ENCODE results near the gene EDNRA.

- TF ChIP-seq, protein P1, sequence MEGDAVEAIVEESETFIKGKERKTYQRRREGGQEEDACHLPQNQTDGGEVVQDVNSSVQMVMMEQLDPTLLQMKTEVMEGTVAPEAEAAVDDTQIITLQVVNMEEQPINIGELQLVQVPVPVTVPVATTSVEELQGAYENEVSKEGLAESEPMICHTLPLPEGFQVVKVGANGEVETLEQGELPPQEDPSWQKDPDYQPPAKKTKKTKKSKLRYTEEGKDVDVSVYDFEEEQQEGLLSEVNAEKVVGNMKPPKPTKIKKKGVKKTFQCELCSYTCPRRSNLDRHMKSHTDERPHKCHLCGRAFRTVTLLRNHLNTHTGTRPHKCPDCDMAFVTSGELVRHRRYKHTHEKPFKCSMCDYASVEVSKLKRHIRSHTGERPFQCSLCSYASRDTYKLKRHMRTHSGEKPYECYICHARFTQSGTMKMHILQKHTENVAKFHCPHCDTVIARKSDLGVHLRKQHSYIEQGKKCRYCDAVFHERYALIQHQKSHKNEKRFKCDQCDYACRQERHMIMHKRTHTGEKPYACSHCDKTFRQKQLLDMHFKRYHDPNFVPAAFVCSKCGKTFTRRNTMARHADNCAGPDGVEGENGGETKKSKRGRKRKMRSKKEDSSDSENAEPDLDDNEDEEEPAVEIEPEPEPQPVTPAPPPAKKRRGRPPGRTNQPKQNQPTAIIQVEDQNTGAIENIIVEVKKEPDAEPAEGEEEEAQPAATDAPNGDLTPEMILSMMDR (IDR thresholded peaks at IDR 0.05; ENCODE audit: low read length): no peak
- TF ChIP-seq EZH2 (IDR thresholded peaks at IDR 0.05; ENCODE audit: borderline replicate concordance, low read length): no peak
These were observed 97.2 kb downstream of the EDNRA start for GRCh38 chr4:147578051-147578476.

Measured in OCI-LY1 (cell line).